Measurements from ENCODE around the gene PHC2. TPM values are rescaled to one million over a fixed set of nuclear protein-coding genes. Genes with fewer than 3 reads are reported as not detected.

Gene PHC2
- total and polyA plus RNA-seq, 2 of the 13 experiments (the other 11 are each of a cell fraction or from before 2014, with no cell fraction given) = 52.5 to 84.9 TPM

DNA sequence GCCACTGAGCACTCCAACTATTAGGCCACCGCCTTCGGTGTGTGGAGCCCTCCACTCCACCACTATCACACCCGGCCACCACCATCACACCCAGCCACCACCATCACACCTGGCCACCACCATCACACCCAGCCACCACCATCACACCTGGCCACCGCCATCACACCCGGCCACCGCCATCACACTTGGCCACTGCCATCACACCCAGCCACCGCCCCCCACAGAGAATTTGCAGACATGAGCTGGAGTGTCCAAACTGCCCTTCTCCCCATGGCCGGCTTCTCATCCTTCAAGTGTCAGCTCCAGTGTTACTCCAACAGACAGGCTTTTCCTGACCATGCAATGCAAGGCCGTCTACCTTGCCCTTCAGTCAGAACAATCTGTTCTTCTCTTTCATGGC, 59.6 kb downstream of the PHC2 start:
- TF ChIP-seq ZNF670 (CRISPR knock-in tag; IDR thresholded peaks at IDR 0.05; ENCODE audit: borderline replicate concordance) = no peak
- TF ChIP-seq, protein P1, sequence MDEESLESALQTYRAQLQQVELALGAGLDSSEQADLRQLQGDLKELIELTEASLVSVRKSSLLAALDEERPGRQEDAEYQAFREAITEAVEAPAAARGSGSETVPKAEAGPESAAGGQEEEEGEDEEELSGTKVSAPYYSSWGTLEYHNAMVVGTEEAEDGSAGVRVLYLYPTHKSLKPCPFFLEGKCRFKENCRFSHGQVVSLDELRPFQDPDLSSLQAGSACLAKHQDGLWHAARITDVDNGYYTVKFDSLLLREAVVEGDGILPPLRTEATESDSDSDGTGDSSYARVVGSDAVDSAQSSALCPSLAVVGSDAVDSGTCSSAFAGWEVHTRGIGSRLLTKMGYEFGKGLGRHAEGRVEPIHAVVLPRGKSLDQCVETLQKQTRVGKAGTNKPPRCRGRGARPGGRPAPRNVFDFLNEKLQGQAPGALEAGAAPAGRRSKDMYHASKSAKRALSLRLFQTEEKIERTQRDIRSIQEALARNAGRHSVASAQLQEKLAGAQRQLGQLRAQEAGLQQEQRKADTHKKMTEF (CRISPR knock-in tag; IDR thresholded peaks at IDR 0.05) = no peak
- no peak for TF ChIP-seq ZNF441 (CRISPR knock-in tag; IDR thresholded peaks at IDR 0.05; ENCODE audit: borderline replicate concordance)
- TF ChIP-seq ZNF230 (CRISPR knock-in tag; IDR thresholded peaks at IDR 0.05) = no peak
- TF ChIP-seq POLR2A (IDR thresholded peaks at IDR 0.05; ENCODE audit: insufficient read depth in 1 of 2, low read depth in 2 of 2, low read length in 2 of 2) = no peak
- TF ChIP-seq FOXK2 (IDR thresholded peaks at IDR 0.05) = no peak
- TF ChIP-seq ARID5B (CRISPR knock-in tag; IDR thresholded peaks at IDR 0.05) = no peak
- TF ChIP-seq PTBP1 (IDR thresholded peaks at IDR 0.05; ENCODE audit: low read depth, low read length, poor library complexity, severe bottlenecking) = no peak
- no peak for TF ChIP-seq ARHGAP35 (CRISPR knock-in tag; IDR thresholded peaks at IDR 0.05; ENCODE audit: borderline replicate concordance)
- no peak for TF ChIP-seq ZFY (CRISPR knock-in tag; IDR thresholded peaks at IDR 0.05)
- no peak for TF ChIP-seq SKI (IDR thresholded peaks at IDR 0.05; ENCODE audit: partially characterized antibody)
- no peak for TF ChIP-seq ZNF777 (CRISPR knock-in tag; IDR thresholded peaks at IDR 0.05)
- in situ Hi-C loops (cut with HindIII; ENCODE audit: extremely low pct_ligation_motif_present, low pct_unique_long_range_greater_than_20kb) = loop anchor here (10.0 kb wide), 1 partner anchor 93 kb away; no protein-coding TSS in a partner anchor
- no peak for ATAC-seq
- 63% methylated on average over 7 of the region's 9 CpGs for WGBS (ENCODE audit: low lambda C conversion rate)
- Histone ChIP-seq H3K79me2 (ENCODE audit: insufficient read depth, low read length) (no peaks in the 10 kb centered on the region), H3K27ac (ENCODE audit: extremely low read length, insufficient read depth, low read length) (no peak overlapping the region), H3K27me3 (ENCODE audit: control insufficient read depth in 1 of 2, insufficient read depth in 2 of 2, low read length in 2 of 2) (peaks cover 1 to 14% of the 10 kb centered on the region in 2 experiments; a peak in 4 of 5 replicates), H2AFZ (ENCODE audit: low read length) (no peak overlapping the region), H3K36me3 (replicated peaks in 1 of 2; ENCODE audit: control insufficient read depth in 1 of 2, insufficient read depth in 2 of 2, low read length in 2 of 2) (no peaks in the 10 kb centered on the region), H4K20me1 (ENCODE audit: insufficient read depth, low read length) (0 out of 2 replicates have a peak, but pooled peaks cover 3% of the 10 kb centered on the region), H3K4me2 (ENCODE audit: low read depth, low read length) (no peak overlapping the region), H3K4me1 (ENCODE audit: insufficient read depth, low read length) (peaks cover 16% of the 10 kb centered on the region), H3K4me3 (replicated peaks in 1 of 3; ENCODE audit: insufficient read depth in 1 of 3, low read depth in 2 of 3, low read length in 3 of 3) (no peak overlapping the region), H3K9me3 (ENCODE audit: low read length) (no peaks in the 10 kb centered on the region), H3K9ac (ENCODE audit: insufficient read depth, low read depth, low read length) (no peak overlapping the region)
- POLR2A ChIA-PET = no interaction called here
- CTCF ChIA-PET (ENCODE audit: low intra/inter-chr PET ratio, low total read pairs) = no interaction called here
- DNase-seq (ENCODE audit: low spot score) = no peak
- intact Hi-C loops (cut with micrococcal nuclease; ENCODE audit: unreplicated experiment) = no loop called here
- BruUV-seq (replicated peaks) = no TSS peak
- no peak for FAIRE-seq

All from HepG2 (cell line).